Measurements from ENCODE around the gene BCL2L12. TPM values are rescaled to one million over a fixed set of nuclear protein-coding genes. Genes with fewer than 3 reads are reported as not detected.
A peak's percentile ranks its signal among the peaks of the same experiment; 100 is the strongest.

Gene BCL2L12
- total and polyA plus RNA-seq, 2 of the 13 experiments (the other 11 are each of a cell fraction or from before 2014, with no cell fraction given): 26.8 to 40.8 TPM

- ATAC-seq (no peak), FAIRE-seq (no peak), DNase-seq (ENCODE audit: low spot score) (no peak)
- 100% methylated on average over 7 of the region's 7 CpGs for WGBS (ENCODE audit: low lambda C conversion rate)
- CTCF ChIA-PET (ENCODE audit: low intra/inter-chr PET ratio, low total read pairs): no interaction called here
- Histone ChIP-seq H2AFZ (ENCODE audit: low read length) (no peak overlapping the region), H3K79me2 (ENCODE audit: insufficient read depth, low read length) (peaks cover 3% of the 10 kb centered on the region), H4K20me1 (ENCODE audit: insufficient read depth, low read length) (peaks cover 3% of the 10 kb centered on the region), H3K4me3 (replicated peaks in 1 of 3; ENCODE audit: insufficient read depth in 1 of 3, low read depth in 2 of 3, low read length in 3 of 3) (no peak overlapping the region), H3K27ac (ENCODE audit: extremely low read length, insufficient read depth, low read length) (no peak overlapping the region), H3K9me3 (ENCODE audit: low read length) (no peaks in the 10 kb centered on the region), H3K36me3 (replicated peaks in 1 of 2; ENCODE audit: control insufficient read depth in 1 of 2, insufficient read depth in 2 of 2, low read length in 2 of 2) (peaks cover 21 to 51% of the 10 kb centered on the region in 2 experiments; a peak in 4 of 5 replicates), H3K9ac (ENCODE audit: insufficient read depth, low read depth, low read length) (no peak overlapping the region), H3K4me1 (ENCODE audit: insufficient read depth, low read length) (peaks cover 17% of the 10 kb centered on the region), H3K4me2 (ENCODE audit: low read depth, low read length) (no peak overlapping the region), H3K27me3 (ENCODE audit: control insufficient read depth in 1 of 2, insufficient read depth in 2 of 2, low read length in 2 of 2) (no peaks in the 10 kb centered on the region)
- intact Hi-C loops (cut with micrococcal nuclease; ENCODE audit: unreplicated experiment): loop anchor here (1.0 kb wide), 1 partner anchor 15 kb away; no protein-coding TSS in a partner anchor
- in situ Hi-C loops (cut with HindIII; ENCODE audit: extremely low pct_ligation_motif_present, low pct_unique_long_range_greater_than_20kb): no loop called here
- no TSS peak for BruUV-seq (replicated peaks)
- TF ChIP-seq HCFC1 (IDR thresholded peaks at IDR 0.05; ENCODE audit: low read depth, low read length) (no peak), THAP8 (CRISPR knock-in tag; IDR thresholded peaks at IDR 0.05; ENCODE audit: borderline replicate concordance) (no peak), CBX1 (IDR thresholded peaks at IDR 0.05; ENCODE audit: low read depth) (no peak), TP53 (CRISPR knock-in tag; conservative IDR thresholded peaks at IDR 0.05) (no peak), FOSL2 (CRISPR knock-in tag; IDR thresholded peaks at IDR 0.05) (no peak), ZMYM3 (CRISPR knock-in tag; IDR thresholded peaks at IDR 0.05) (peak; percentile 58; the same call in 1 of the 2 replicates), ZNF629 (CRISPR knock-in tag; conservative IDR thresholded peaks at IDR 0.05) (peak; percentile 90), ATRX (CRISPR knock-in tag; IDR thresholded peaks at IDR 0.05; ENCODE audit: borderline replicate concordance) (no peak)
- POLR2A ChIA-PET: no interaction called here
Observed at GRCh38 chr19:49616532-49616931, 49.2 kb upstream of the BCL2L12 start.

- intact Hi-C loops (cut with micrococcal nuclease; ENCODE audit: unreplicated experiment) (loop anchor here (1.0 kb wide), 1 partner anchor 14 kb away; no protein-coding TSS in a partner anchor), in situ Hi-C loops (cut with HindIII; ENCODE audit: extremely low pct_ligation_motif_present, low pct_unique_long_range_greater_than_20kb) (no loop called here)
- FAIRE-seq (no peak), DNase-seq (ENCODE audit: low spot score) (no peak), ATAC-seq (no peak)
- Histone ChIP-seq H2AFZ (ENCODE audit: low read length) (no peak overlapping the region), H3K9me3 (ENCODE audit: low read length) (no peaks in the 10 kb centered on the region), H3K27ac (ENCODE audit: extremely low read length, insufficient read depth, low read length) (no peak overlapping the region), H3K79me2 (ENCODE audit: insufficient read depth, low read length) (peaks cover 3% of the 10 kb centered on the region), H3K4me1 (ENCODE audit: insufficient read depth, low read length) (peaks cover 17% of the 10 kb centered on the region), H3K4me2 (ENCODE audit: low read depth, low read length) (no peak overlapping the region), H3K9ac (ENCODE audit: insufficient read depth, low read depth, low read length) (no peak overlapping the region), H3K27me3 (ENCODE audit: control insufficient read depth in 1 of 2, insufficient read depth in 2 of 2, low read length in 2 of 2) (no peaks in the 10 kb centered on the region), H4K20me1 (ENCODE audit: insufficient read depth, low read length) (peaks cover 3% of the 10 kb centered on the region), H3K4me3 (replicated peaks in 1 of 3; ENCODE audit: insufficient read depth in 1 of 3, low read depth in 2 of 3, low read length in 3 of 3) (no peak overlapping the region), H3K36me3 (replicated peaks in 1 of 2; ENCODE audit: control insufficient read depth in 1 of 2, insufficient read depth in 2 of 2, low read length in 2 of 2) (peaks cover 21 to 55% of the 10 kb centered on the region in 2 experiments; a peak in 4 of 5 replicates)
- 96% methylated on average over 7 of the region's 7 CpGs for WGBS (ENCODE audit: low lambda C conversion rate)
- ChIA-PET CTCF (ENCODE audit: low intra/inter-chr PET ratio, low total read pairs) (no interaction called here), POLR2A (no interaction called here)
- BruUV-seq (replicated peaks): no TSS peak
- TF ChIP-seq MYNN (CRISPR knock-in tag; IDR thresholded peaks at IDR 0.05; ENCODE audit: low read depth): no peak
- no peak for TF ChIP-seq SSRP1 (CRISPR knock-in tag; IDR thresholded peaks at IDR 0.05)
- TF ChIP-seq ZNF484 (CRISPR knock-in tag; IDR thresholded peaks at IDR 0.05; ENCODE audit: borderline replicate concordance, low read depth): no peak
- no peak for TF ChIP-seq KLF9 (CRISPR knock-in tag; IDR thresholded peaks at IDR 0.05; ENCODE audit: low read depth)
- no peak for TF ChIP-seq JUNB (CRISPR knock-in tag; IDR thresholded peaks at IDR 0.05; ENCODE audit: borderline replicate concordance)
- no peak for TF ChIP-seq ZNF446 (CRISPR knock-in tag; IDR thresholded peaks at IDR 0.05)
- no peak for TF ChIP-seq ZNF598 (CRISPR knock-in tag; IDR thresholded peaks at IDR 0.05; ENCODE audit: borderline replicate concordance)
- no peak for TF ChIP-seq SKIL (CRISPR knock-in tag; IDR thresholded peaks at IDR 0.05; ENCODE audit: borderline replicate concordance)
- no peak for TF ChIP-seq ZNF432 (CRISPR knock-in tag; IDR thresholded peaks at IDR 0.05; ENCODE audit: borderline replicate concordance)
- no peak for TF ChIP-seq TARDBP (CRISPR knock-in tag; IDR thresholded peaks at IDR 0.05)
- no peak for TF ChIP-seq ZNF644 (CRISPR knock-in tag; IDR thresholded peaks at IDR 0.05; ENCODE audit: low read depth)
Observed at GRCh38 chr19:49616945-49617344, 48.8 kb upstream of the BCL2L12 start.

Data from HepG2 (cell line).